Transverse colon (tissue), 4 donors: Measurements from ENCODE around the gene MSRB2. TPM values are rescaled to one million over a fixed set of nuclear protein-coding genes. Genes with fewer than 3 reads are reported as not detected.

Experiments
- DNase-seq: peaks from one replicate; pipeline ENCODE4 v3.0.0-alpha.2; 2019
- H3K27ac ChIP-seq, 4 donors: fragments of 200-600 bp; sonication (generic); 2 replicates each; pipeline ENCODE4 v1.5.1; 2016 to 2018; ENCODE audit warnings: inconsistent platforms in 4 of 4
- H3K27me3 ChIP-seq: fragments of 200-600 bp; sonication (generic); 2 replicates; pipeline ENCODE4 v1.5.1; 2017; ENCODE audit warnings: inconsistent platforms
- H3K36me3 ChIP-seq, 4 donors: fragments of 200-600 bp; sonication (generic); 2 replicates each; pipeline ENCODE4 v1.5.1; 2017 to 2019; ENCODE audit warnings: inconsistent platforms in 4 of 4
- H3K4me1 ChIP-seq, 4 donors: fragments of 200-600 bp; sonication (generic); 2 replicates each; pipeline ENCODE4 v1.5.1; 2017 to 2020; ENCODE audit warnings: inconsistent platforms in 4 of 4
- H3K4me3 ChIP-seq, 4 donors: fragments of 200-600 bp; sonication (generic); 1 replicate in 1 of 4; 2 replicates in 3 of 4; pipeline versions ENCODE4 v1.5.1 to v1.6.1; 2017 to 2019; ENCODE audit warnings: inconsistent platforms in 4 of 4
- H3K9me3 ChIP-seq, 2 donors: fragments of 200-600 bp; sonication (generic); 2 replicates each; pipeline ENCODE4 v1.5.1; 2017 to 2019; ENCODE audit warnings: inconsistent platforms in 2 of 2
- CTCF ChIP-seq, 5 experiments: fragments of 200-600 bp in 3 of 5; fragments of 450-650 bp in 2 of 5; sonication (generic) in 3 of 5; IDR thresholded peaks; 1 replicate in 2 of 5; 2 replicates in 3 of 5; pipeline ENCODE4 v1.5.1; 2016 to 2017; ENCODE audit warnings: antibody characterized with exemption in 5 of 5, inconsistent platforms in 3 of 5, mild to moderate bottlenecking in 2 of 5, moderate library complexity in 1 of 5
- EP300 ChIP-seq: sonication (generic); formaldehyde crosslinking; IDR thresholded peaks from one replicate; pipeline ENCODE4 v1.6.1; 2017; ENCODE audit warnings: antibody characterized with exemption, low read depth
- POLR2A ChIP-seq: fragments of 450-650 bp; IDR thresholded peaks from one replicate; pipeline ENCODE4 v1.6.1; 2016; ENCODE audit warnings: antibody characterized with exemption, mild to moderate bottlenecking, moderate library complexity
- POLR2AphosphoS5 ChIP-seq, 3 donors: sonication (generic); formaldehyde crosslinking; IDR thresholded peaks; one replicate each; pipeline ENCODE4 v1.6.1; 2016; ENCODE audit warnings: antibody characterized with exemption in 3 of 3
- whole genome bisulfite sequencing, 2 donors: methylation state at CpG; one replicate each; pipeline ENCODE4 v1.1.5; 2018; ENCODE audit warnings: low coverage in 1 of 2; 5-methylcytosine and 5-hydroxymethylcytosine counted together
- in situ Hi-C, 4 donors: fragments of 200-750 bp; cut with MboI; loops; one replicate each; pipeline versions ENCODE4 v1.15.0 to v1.15.1; 2017; ENCODE audit warnings: low sequenced_read_pairs in 3 of 4, low pct_ligation_motif_present in 1 of 4, low pct_unique_long_range_greater_than_20kb in 1 of 4
- intact Hi-C: fragments of 100-400 bp; cut with DNase I; formaldehyde crosslinking; loops from one replicate; pipeline ENCODE4 v1.15.1; 2023; ENCODE audit warnings: low total_unique reads
- total RNA-seq, 4 donors: library from RNA; depleted of rRNA; stranded (reverse); fragments of >200 nt; gene quantifications; one replicate each; pipeline ENCODE4 v1.1.0, GENCODE V29; 2016

MSRB2 gene
- total RNA-seq, 4 donors from 2014 or later, result 7.5 to 29.1 (median 19.2) TPM

DNA sequence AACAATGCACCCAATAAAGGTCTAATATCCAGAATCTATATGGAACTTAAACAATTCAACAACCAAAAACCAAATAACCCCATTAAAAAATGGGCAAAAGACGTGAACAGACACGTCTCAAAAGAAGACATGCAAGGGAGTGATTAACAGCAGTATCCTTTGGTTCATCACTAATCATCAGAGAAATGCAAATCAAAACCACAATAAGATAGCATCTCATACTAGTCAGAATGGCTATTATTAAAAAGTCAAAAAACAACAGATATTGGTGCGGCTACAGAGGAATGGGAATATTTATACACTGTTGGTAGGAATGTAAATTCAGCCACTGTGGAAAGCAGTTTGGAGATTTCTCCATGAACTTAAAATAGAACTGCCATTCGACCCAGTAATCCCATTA lies 46.6 kb downstream of the MSRB2 start:
- in situ Hi-C loops, result loop anchor here in 1 of 4 donors (25.0 kb wide), 1 partner anchor 395 kb away; no protein-coding TSS in a partner anchor

DNA sequence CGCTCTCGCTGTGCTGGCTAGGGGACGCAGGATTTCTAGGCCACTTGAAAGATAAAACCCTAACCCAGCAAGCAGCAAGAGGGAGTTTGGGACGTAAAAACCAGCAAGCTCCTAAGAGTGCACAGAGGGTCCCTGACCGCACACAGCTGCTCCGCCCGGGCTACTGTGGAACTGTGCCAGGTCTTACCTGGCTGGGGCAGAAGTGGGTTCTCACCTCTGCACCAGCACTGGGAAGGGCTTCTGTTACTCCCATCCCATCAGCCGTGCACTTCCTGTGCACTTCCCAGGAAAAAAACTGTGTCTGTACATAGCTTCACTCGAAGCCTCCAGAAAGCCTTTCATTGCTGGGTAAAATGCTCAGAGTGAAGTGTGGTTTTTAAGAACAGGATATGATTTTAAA lies 50.9 kb downstream of the MSRB2 start:
- no peaks in the 10 kb centered on the region for H3K27me3 ChIP-seq
- no peak overlapping the region for H3K4me3 ChIP-seq
- TF ChIP-seq POLR2AphosphoS5 (IDR thresholded peaks at IDR 0.05) (no peak), CTCF (IDR thresholded peaks at IDR 0.05) (no peak), EP300 (no peak), POLR2A (no peak)
- H3K36me3 ChIP-seq, result no peaks in the 10 kb centered on the region
- H3K4me1 ChIP-seq, result no peaks in the 10 kb centered on the region
- no peaks in the 10 kb centered on the region for H3K9me3 ChIP-seq
- no peak for DNase-seq
- no peak overlapping the region for H3K27ac ChIP-seq
- intact Hi-C loops, result no loop called here
- in situ Hi-C loops, result loop anchor here in 1 of 4 donors (25.0 kb wide), 1 partner anchor 391 kb away; no protein-coding TSS in a partner anchor
- 78% methylated on average over 9 of the region's 9 CpGs; no CpG with 5 or more reads in 1 of the 2 donors for WGBS, 2 donors

More for the DNA sequence above, 46.6 kb downstream of the MSRB2 start:
- H3K27ac ChIP-seq, result no peak overlapping the region
- 74 to 87% methylated on average over 3 to 4 of the region's 4 CpGs for WGBS, 2 donors
- intact Hi-C loops, result no loop called here
- DNase-seq, result no peak
- no peaks in the 10 kb centered on the region for H3K27me3 ChIP-seq
- no peak for TF ChIP-seq EP300
- TF ChIP-seq POLR2A, result no peak
- no peak for TF ChIP-seq POLR2AphosphoS5 (IDR thresholded peaks at IDR 0.05)
- no peak for TF ChIP-seq CTCF (IDR thresholded peaks at IDR 0.05)
- H3K4me3 ChIP-seq, result no peak overlapping the region
- H3K9me3 ChIP-seq, result no peaks in the 10 kb centered on the region
- H3K4me1 ChIP-seq, result no peaks in the 10 kb centered on the region
- H3K36me3 ChIP-seq, result no peaks in the 10 kb centered on the region

- Histone ChIP-seq H3K4me1 (no peaks in the 10 kb centered on the region), H3K27ac (no peak overlapping the region), H3K27me3 (no peaks in the 10 kb centered on the region), H3K36me3 (no peaks in the 10 kb centered on the region), H3K9me3 (no peaks in the 10 kb centered on the region), H3K4me3 (no peak overlapping the region)
- intact Hi-C loops (no loop called here), in situ Hi-C loops (loop anchor here in 1 of 4 donors (25.0 kb wide), 1 partner anchor 390 kb away; no protein-coding TSS in a partner anchor)
- 78% methylated on average over 6 of the region's 6 CpGs; no CpG with 5 or more reads in 1 of the 2 donors for whole genome bisulfite sequencing, 2 donors
- DNase-seq, result no peak
- TF ChIP-seq POLR2AphosphoS5 (IDR thresholded peaks at IDR 0.05) (no peak), EP300 (no peak), CTCF (IDR thresholded peaks at IDR 0.05) (no peak), POLR2A (no peak)
Measured at GRCh38 chr10:23147035-23147434, 51.7 kb downstream of the MSRB2 start.

DNA sequence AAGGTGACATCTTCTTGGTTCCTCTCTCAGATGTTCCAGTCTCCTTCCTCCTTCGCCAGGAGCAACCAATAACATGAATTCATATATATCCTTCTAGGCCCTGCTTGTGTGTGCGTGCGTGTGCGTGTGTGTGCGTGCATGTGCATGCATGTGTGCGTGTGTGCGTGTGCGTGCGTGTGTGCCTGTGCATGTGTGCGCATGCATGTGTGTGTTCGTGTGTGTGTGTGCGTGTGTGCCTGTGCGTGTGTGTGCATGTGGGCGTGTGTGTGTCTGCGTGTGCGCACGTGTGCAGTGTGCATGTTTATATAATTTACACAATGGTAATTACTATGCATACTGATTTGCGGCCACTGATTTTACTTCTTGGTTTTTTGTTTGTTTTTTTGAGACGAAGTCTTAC lies 52.8 kb downstream of the MSRB2 start:
- intact Hi-C loops (no loop called here), in situ Hi-C loops (loop anchor here in 1 of 4 donors (25.0 kb wide), 1 partner anchor 389 kb away; no protein-coding TSS in a partner anchor)
- DNase-seq, result no peak
- H3K9me3 ChIP-seq, result no peaks in the 10 kb centered on the region
- H3K4me3 ChIP-seq, result no peak overlapping the region
- no peak overlapping the region for H3K27ac ChIP-seq
- TF ChIP-seq CTCF (IDR thresholded peaks at IDR 0.05), result no peak
- TF ChIP-seq POLR2AphosphoS5 (IDR thresholded peaks at IDR 0.05), result no peak
- no peak for TF ChIP-seq POLR2A
- no peaks in the 10 kb centered on the region for H3K4me1 ChIP-seq
- WGBS, 2 donors, result 92 to 93% methylated on average over 14 to 19 of the region's 19 CpGs
- no peaks in the 10 kb centered on the region for H3K27me3 ChIP-seq
- H3K36me3 ChIP-seq, result no peaks in the 10 kb centered on the region
